Caco-2 (cell line): ENCODE results near the gene NRP2. TPM values are rescaled to one million over a fixed set of nuclear protein-coding genes. Genes with fewer than 3 reads are reported as not detected.
A peak's percentile ranks its signal among the peaks of the same experiment; 100 is the strongest.

Experiments
- Bru-seq: library from RNA; stranded (reverse); fragments of 400-500 nt; gene quantifications from one replicate; lab custom pipeline; 2021; lab: Mats Ljungman, UMichigan
- BruChase-seq, 2 experiments: library from RNA; stranded (reverse); fragments of 400-500 nt; gene quantifications; one replicate each; lab custom pipeline; 2021; lab: Mats Ljungman, UMichigan
- BruUV-seq: library from RNA; stranded (reverse); fragments of 400-500 nt; replicated peaks from 2 replicates; lab custom pipeline; 2021; lab: Mats Ljungman, UMichigan
- CTCF ChIA-PET: fragments of 300-600 bp; sonication (Branson Sonifier 250); formaldehyde crosslinking; loops from one replicate; lab custom pipeline; 2022; ENCODE audit warnings: antibody characterized with exemption; lab: Charles Lee
- POLR2A ChIA-PET: fragments of 300-600 bp; sonication (Branson Sonifier 250); formaldehyde crosslinking; loops from one replicate; lab custom pipeline; 2022; ENCODE audit warnings: antibody characterized with exemption; lab: Charles Lee
- DNase-seq, 2 experiments: peaks; one replicate each; pipeline versions ENCODE4 v3.0.0 to v3.0.0-alpha.2; 2020 to 2022
- H3K27me3 ChIP-seq: replicated peaks from 2 replicates; pipeline ENCODE4 v1.6.0; 2011; ENCODE audit warnings: low read length; ENCODE audit not compliant: control insufficient read depth, insufficient read depth
- H3K36me3 ChIP-seq: 2 replicates; pipeline ENCODE4 v1.5.1; 2011; ENCODE audit warnings: low read length; ENCODE audit not compliant: control insufficient read depth, insufficient read depth
- H3K4me1 ChIP-seq: fragments of 250-450 bp; sonication (Bioruptor Pico); 2 replicates; pipeline ENCODE4 v1.5.1; 2020; ENCODE audit warnings: mild to moderate bottlenecking
- H3K4me3 ChIP-seq: 2 replicates; pipeline ENCODE4 v1.5.1; 2011; ENCODE audit warnings: low read depth, mild to moderate bottlenecking, control low read depth, low read length
- H3K9me3 ChIP-seq: fragments of 250-450 bp; sonication (Bioruptor Pico); 2 replicates; pipeline ENCODE4 v1.5.1; 2020; ENCODE audit warnings: mild to moderate bottlenecking, moderate library complexity
- H3K27ac Mint-ChIP-seq: one replicate; pipeline ENCODE4 v1.8.0; 2022; ENCODE audit warnings: mixed read lengths; ENCODE audit not compliant: unreplicated experiment
- H3K27me3 Mint-ChIP-seq: one replicate; pipeline ENCODE4 v1.8.0; 2022; ENCODE audit warnings: mixed read lengths; ENCODE audit not compliant: insufficient read depth, unreplicated experiment
- H3K36me3 Mint-ChIP-seq: one replicate; pipeline ENCODE4 v1.8.0; 2022; ENCODE audit warnings: mild to moderate bottlenecking, mixed read lengths; ENCODE audit not compliant: insufficient read depth, unreplicated experiment
- H3K4me1 Mint-ChIP-seq: one replicate; pipeline ENCODE4 v1.8.0; 2022; ENCODE audit warnings: low read depth, mixed read lengths; ENCODE audit not compliant: unreplicated experiment
- H3K4me3 Mint-ChIP-seq: one replicate; pipeline ENCODE4 v1.8.0; 2022; ENCODE audit warnings: mild to moderate bottlenecking, moderate library complexity, mixed read lengths; ENCODE audit not compliant: unreplicated experiment
- H3K9me3 Mint-ChIP-seq: one replicate; pipeline ENCODE4 v1.8.0; 2022; ENCODE audit warnings: mixed read lengths; ENCODE audit not compliant: unreplicated experiment
- CTCF ChIP-seq, 2 experiments: fragments of 200-600 bp in 1 of 2; IDR thresholded peaks; 1 replicate in 1 of 2; 2 replicates in 1 of 2; pipeline versions ENCODE4 v1.5.1 to v1.8.0; 2011 to 2022; ENCODE audit warnings: antibody characterized with exemption in 1 of 2, control low read depth in 1 of 2, inconsistent platforms in 1 of 2, low read depth in 1 of 2, low read length in 1 of 2, mild to moderate bottlenecking in 1 of 2, moderate library complexity in 1 of 2; ENCODE audit not compliant: insufficient read depth in 1 of 2, severe bottlenecking in 1 of 2, unreplicated experiment in 1 of 2
- intact Hi-C: fragments of 100-400 bp; cut with micrococcal nuclease; formaldehyde crosslinking; loops from one replicate; pipeline ENCODE4 v1.10.0; 2022; ENCODE audit not compliant: unreplicated experiment
- long read RNA-seq: library from polyadenylated mRNA; stranded (forward); transcript quantifications from one replicate; pipeline ENCODE4 v2.0.0, GENCODE V29; 2022
- total RNA-seq: library from RNA; stranded (reverse); gene quantifications from 2 replicates; pipeline ENCODE4 v1.2.3, GENCODE V29; 2022

The NRP2 gene
- total RNA-seq (95.6 and 96.9 TPM in 2 replicates), Bru-seq, nascent RNA (percentile 84 among the genes with signal in this experiment), BruChase-seq, experiment 1, labeled RNA remaining after a 2-hour chase (percentile 71 among the genes with signal in this experiment), BruChase-seq, experiment 2, labeled RNA remaining after a 6-hour chase (percentile 75 among the genes with signal in this experiment)
- long read RNA-seq, full-length matches to known transcripts: 15 of 63 reads
- long read RNA-seq, partial matches to known transcripts: 21 of 63 reads
- long read RNA-seq, other reads (novel, unspliced or antisense): 27 of 63 reads

GRCh38 chr2:205682239-205682970, at the start of gene NRP2:
Gene NRP2, plus strand, starts transcription at chr2:205682501. Its CDS starts 790 bp downstream, at chr2:205683291.
- peaks cover 58% of the 10 kb centered on the region for H3K36me3 Mint-ChIP-seq
- H3K4me3 Mint-ChIP-seq: peak within 1 kb of the TSS; percentile 94
- peaks cover 45% of the 10 kb centered on the region for H3K4me1 Mint-ChIP-seq
- H3K27me3 ChIP-seq: no peaks in the 10 kb centered on the region
- DNase-seq: peak; percentile 89
- ChIA-PET CTCF (interaction anchor here (0.9 to 1.0 kb wide), 2 partner anchors 11 to 14 kb away, joined by 3 read pairs; no protein-coding TSS in a partner anchor), POLR2A (interaction anchor here (0.5 to 1.1 kb wide), 6 partner anchors 11 to 324 kb away, joined by 3 to 6 read pairs (median 4); no protein-coding TSS in a partner anchor)
- H3K36me3 ChIP-seq: no peaks in the 10 kb centered on the region
- H3K4me1 ChIP-seq: peaks cover 55% of the 10 kb centered on the region
- no peaks in the 10 kb centered on the region for H3K9me3 ChIP-seq
- peak within 1 kb of the TSS; percentile 67 for H3K4me3 ChIP-seq
- no TSS peak for BruUV-seq
- H3K9me3 Mint-ChIP-seq: no peaks in the 10 kb centered on the region
- peak within 1 kb of the TSS; percentile 81 for H3K27ac Mint-ChIP-seq
- TF ChIP-seq CTCF (IDR thresholded peaks at IDR 0.05; ENCODE audit: insufficient read depth in 1 of 2, low read depth in 1 of 2, low read length in 1 of 2, severe bottlenecking in 1 of 2, unreplicated experiment in 1 of 2): no peak
- H3K27me3 Mint-ChIP-seq: no peaks in the 10 kb centered on the region
- intact Hi-C loops: loop anchor here (2.0 to 5.0 kb wide), 4 partner anchors 14 to 735 kb away; no protein-coding TSS in a partner anchor

GRCh38 chr2:205633994-205634393, 48.3 kb upstream of the NRP2 start:
- peaks cover 3% of the 10 kb centered on the region; the same call in 1 of the 2 replicates for H3K4me1 ChIP-seq

More at GRCh38 chr2:205633994-205634393, 48.3 kb upstream of the NRP2 start:
- H3K27ac Mint-ChIP-seq: no peak overlapping the region
- Histone ChIP-seq H3K27me3 (no peaks in the 10 kb centered on the region), H3K36me3 (no peaks in the 10 kb centered on the region), H3K4me3 (no peak overlapping the region), H3K9me3 (no peaks in the 10 kb centered on the region)
- CTCF ChIA-PET: no interaction called here
- no peaks in the 10 kb centered on the region for H3K9me3 Mint-ChIP-seq
- no peaks in the 10 kb centered on the region for H3K27me3 Mint-ChIP-seq
- no peaks in the 10 kb centered on the region for H3K36me3 Mint-ChIP-seq
- H3K4me3 Mint-ChIP-seq: no peak overlapping the region
- DNase-seq: no peak
- intact Hi-C loops: no loop called here
- no TSS peak for BruUV-seq
- H3K4me1 Mint-ChIP-seq: peaks cover 12% of the 10 kb centered on the region
- POLR2A ChIA-PET: no interaction called here
- TF ChIP-seq CTCF (IDR thresholded peaks at IDR 0.05; ENCODE audit: insufficient read depth in 1 of 2, low read depth in 1 of 2, low read length in 1 of 2, severe bottlenecking in 1 of 2, unreplicated experiment in 1 of 2): no peak
